HepG2 (cell line): ENCODE measurements around the gene TMEM190. TPM values are rescaled to one million over a fixed set of nuclear protein-coding genes. Genes with fewer than 3 reads are reported as not detected.

ENCODE experiments used
- HOXA3 ChIP-seq: sonication (generic); formaldehyde crosslinking; IDR thresholded peaks from 2 replicates; pipeline ENCODE4 v1.5.0; 2020; ENCODE audit warnings: missing genetic modification reagents
- KLF16 ChIP-seq, 2 experiments: sonication (generic) in 1 of 2; formaldehyde crosslinking in 1 of 2; IDR thresholded peaks; 2 replicates each; pipeline versions ENCODE4 v1.6.1 to v1.8.0; 2016 to 2023; ENCODE audit warnings: missing genetic modification reagents in 2 of 2, missing compliant biosample characterization in 1 of 2
- MED1 ChIP-seq: sonication (generic); formaldehyde crosslinking; IDR thresholded peaks from 2 replicates; pipeline ENCODE4 v1.4.0; 2020; ENCODE audit warnings: missing genetic modification reagents
- MYC ChIP-seq: sonication (generic); formaldehyde crosslinking; IDR thresholded peaks from 2 replicates; pipeline ENCODE4 v1.9.0; 2021; ENCODE audit warnings: missing genetic modification reagents, borderline replicate concordance
- SALL2 ChIP-seq: sonication (generic); formaldehyde crosslinking; IDR thresholded peaks from 2 replicates; pipeline ENCODE4 v1.8.1; 2023; ENCODE audit warnings: mild to moderate bottlenecking, missing genetic modification reagents, inconsistent platforms
- ZNF331 ChIP-seq: sonication (generic); formaldehyde crosslinking; IDR thresholded peaks from 2 replicates; pipeline ENCODE4 v1.4.0; 2020; ENCODE audit warnings: missing genetic modification reagents
- polyA plus RNA-seq, 8 experiments: library from polyadenylated mRNA; depleted of rRNA in 3 of 8; stranded (reverse) in 7 of 8; unstranded in 1 of 8; fragments of >200 nt; fragmentation: Illumina TruSeq in 4 of 8; extraction: Trizol in 4 of 8; gene quantifications; 2 replicates each; pipeline versions ENCODE4 v1.2.1 to v1.2.3, GENCODE V29; 2011 to 2016; ENCODE audit warnings: low read depth in 4 of 8, missing spikeins in 1 of 8, mixed read lengths in 1 of 8; ENCODE audit not compliant: insufficient read depth in 1 of 8
- total RNA-seq, 5 experiments: library from RNA; depleted of rRNA; stranded (reverse); fragments of >200 nt; fragmentation: Illumina TruSeq; extraction: Trizol; gene quantifications; 2 replicates each; pipeline ENCODE4 v1.2.3, GENCODE V29; 2016; ENCODE audit warnings: low read depth in 1 of 5
- TF ChIP-seq, protein P1 (sequence below): sonication (generic); formaldehyde crosslinking; IDR thresholded peaks from 2 replicates; pipeline ENCODE4 v1.5.1; 2020; ENCODE audit warnings: mild to moderate bottlenecking, missing genetic modification reagents, borderline replicate concordance
- TF ChIP-seq, protein P2 (sequence below): sonication (generic); formaldehyde crosslinking; IDR thresholded peaks from 2 replicates; pipeline ENCODE4 v1.5.1; 2020; ENCODE audit warnings: mild to moderate bottlenecking, moderate library complexity, missing genetic modification reagents
- TF ChIP-seq, protein P3 (sequence below): sonication (generic); formaldehyde crosslinking; IDR thresholded peaks from 2 replicates; pipeline ENCODE4 v1.4.0; 2020; ENCODE audit warnings: missing genetic modification reagents
- TF ChIP-seq, protein P4 (sequence below): sonication (generic); formaldehyde crosslinking; IDR thresholded peaks from 2 replicates; pipeline ENCODE4 v1.4.0; 2020; ENCODE audit warnings: mild to moderate bottlenecking, missing genetic modification reagents
- TF ChIP-seq, protein P5 (sequence below): sonication (generic); formaldehyde crosslinking; IDR thresholded peaks from 2 replicates; pipeline ENCODE4; 2020; ENCODE audit warnings: missing genetic modification reagents, mild to moderate bottlenecking, borderline replicate concordance
- TF ChIP-seq, protein P6 (sequence below): IDR thresholded peaks from 2 replicates; pipeline ENCODE4 v1.6.1; 2018; ENCODE audit warnings: missing genetic modification reagents

TMEM190 gene
- total and polyA plus RNA-seq, 2 of the 13 experiments (the other 11 are each of a cell fraction or from before 2014, with no cell fraction given), result 0.35 to 0.83 TPM

DNA sequence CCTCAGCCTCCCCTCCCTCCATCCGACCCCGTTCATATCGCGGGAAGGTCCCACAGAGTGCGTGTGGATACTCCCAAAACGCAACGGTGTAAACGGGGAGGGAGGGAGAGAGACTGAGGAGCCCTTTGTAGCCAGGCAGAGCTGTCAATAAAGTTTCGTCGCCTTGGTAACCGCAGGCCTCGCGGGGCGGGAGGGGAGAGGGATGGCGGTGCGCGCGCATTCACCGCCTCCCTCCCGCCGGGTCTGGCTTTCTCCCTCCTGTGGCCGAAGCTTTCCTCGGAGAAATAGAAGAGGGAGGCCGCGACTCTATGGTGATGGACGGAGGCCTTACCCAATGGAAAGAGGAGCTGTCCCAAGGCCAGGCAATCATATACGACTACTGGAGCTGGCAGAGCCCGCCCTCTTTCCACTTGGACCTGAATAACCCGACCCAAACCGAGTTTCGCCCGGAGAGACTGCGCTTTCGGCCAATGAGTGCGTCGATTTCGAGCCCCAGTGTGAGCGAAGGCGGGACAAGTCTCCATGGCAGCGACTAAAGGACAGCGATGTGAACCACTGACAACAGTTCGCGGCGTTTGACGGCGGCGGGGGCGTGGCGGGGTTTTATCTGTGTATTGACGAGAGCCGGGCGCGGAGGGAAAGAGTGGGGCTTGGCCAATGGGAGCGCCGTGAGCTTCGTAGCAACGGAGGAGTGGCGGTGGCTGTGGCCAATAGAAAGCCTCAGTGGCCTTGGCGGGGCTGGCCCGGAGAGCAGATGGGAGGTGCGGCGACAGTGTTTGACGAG, 37.3 kb upstream of the TMEM190 start, which contains the start of gene KMT5C (continued):
- TF ChIP-seq, protein P1, sequence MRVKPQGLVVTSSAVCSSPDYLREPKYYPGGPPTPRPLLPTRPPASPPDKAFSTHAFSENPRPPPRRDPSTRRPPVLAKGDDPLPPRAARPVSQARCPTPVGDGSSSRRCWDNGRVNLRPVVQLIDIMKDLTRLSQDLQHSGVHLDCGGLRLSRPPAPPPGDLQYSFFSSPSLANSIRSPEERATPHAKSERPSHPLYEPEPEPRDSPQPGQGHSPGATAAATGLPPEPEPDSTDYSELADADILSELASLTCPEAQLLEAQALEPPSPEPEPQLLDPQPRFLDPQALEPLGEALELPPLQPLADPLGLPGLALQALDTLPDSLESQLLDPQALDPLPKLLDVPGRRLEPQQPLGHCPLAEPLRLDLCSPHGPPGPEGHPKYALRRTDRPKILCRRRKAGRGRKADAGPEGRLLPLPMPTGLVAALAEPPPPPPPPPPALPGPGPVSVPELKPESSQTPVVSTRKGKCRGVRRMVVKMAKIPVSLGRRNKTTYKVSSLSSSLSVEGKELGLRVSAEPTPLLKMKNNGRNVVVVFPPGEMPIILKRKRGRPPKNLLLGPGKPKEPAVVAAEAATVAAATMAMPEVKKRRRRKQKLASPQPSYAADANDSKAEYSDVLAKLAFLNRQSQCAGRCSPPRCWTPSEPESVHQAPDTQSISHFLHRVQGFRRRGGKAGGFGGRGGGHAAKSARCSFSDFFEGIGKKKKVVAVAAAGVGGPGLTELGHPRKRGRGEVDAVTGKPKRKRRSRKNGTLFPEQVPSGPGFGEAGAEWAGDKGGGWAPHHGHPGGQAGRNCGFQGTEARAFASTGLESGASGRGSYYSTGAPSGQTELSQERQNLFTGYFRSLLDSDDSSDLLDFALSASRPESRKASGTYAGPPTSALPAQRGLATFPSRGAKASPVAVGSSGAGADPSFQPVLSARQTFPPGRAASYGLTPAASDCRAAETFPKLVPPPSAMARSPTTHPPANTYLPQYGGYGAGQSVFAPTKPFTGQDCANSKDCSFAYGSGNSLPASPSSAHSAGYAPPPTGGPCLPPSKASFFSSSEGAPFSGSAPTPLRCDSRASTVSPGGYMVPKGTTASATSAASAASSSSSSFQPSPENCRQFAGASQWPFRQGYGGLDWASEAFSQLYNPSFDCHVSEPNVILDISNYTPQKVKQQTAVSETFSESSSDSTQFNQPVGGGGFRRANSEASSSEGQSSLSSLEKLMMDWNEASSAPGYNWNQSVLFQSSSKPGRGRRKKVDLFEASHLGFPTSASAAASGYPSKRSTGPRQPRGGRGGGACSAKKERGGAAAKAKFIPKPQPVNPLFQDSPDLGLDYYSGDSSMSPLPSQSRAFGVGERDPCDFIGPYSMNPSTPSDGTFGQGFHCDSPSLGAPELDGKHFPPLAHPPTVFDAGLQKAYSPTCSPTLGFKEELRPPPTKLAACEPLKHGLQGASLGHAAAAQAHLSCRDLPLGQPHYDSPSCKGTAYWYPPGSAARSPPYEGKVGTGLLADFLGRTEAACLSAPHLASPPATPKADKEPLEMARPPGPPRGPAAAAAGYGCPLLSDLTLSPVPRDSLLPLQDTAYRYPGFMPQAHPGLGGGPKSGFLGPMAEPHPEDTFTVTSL, result no peak
- TF ChIP-seq KLF16 (CRISPR knock-in tag; IDR thresholded peaks at IDR 0.05) (0 out of 4 replicates have a peak, but pooled peaks of 1 of the 2 experiments have one; percentile 32), ZNF331 (CRISPR knock-in tag) (no peak), SALL2 (CRISPR knock-in tag) (no peak), HOXA3 (CRISPR knock-in tag) (peak; percentile 51; the same call in 1 of the 2 replicates), MYC (CRISPR knock-in tag) (peak; percentile 42; the same call in 1 of the 2 replicates), MED1 (peak; percentile 7; the same call in 1 of the 2 replicates)
- TF ChIP-seq, protein P2, sequence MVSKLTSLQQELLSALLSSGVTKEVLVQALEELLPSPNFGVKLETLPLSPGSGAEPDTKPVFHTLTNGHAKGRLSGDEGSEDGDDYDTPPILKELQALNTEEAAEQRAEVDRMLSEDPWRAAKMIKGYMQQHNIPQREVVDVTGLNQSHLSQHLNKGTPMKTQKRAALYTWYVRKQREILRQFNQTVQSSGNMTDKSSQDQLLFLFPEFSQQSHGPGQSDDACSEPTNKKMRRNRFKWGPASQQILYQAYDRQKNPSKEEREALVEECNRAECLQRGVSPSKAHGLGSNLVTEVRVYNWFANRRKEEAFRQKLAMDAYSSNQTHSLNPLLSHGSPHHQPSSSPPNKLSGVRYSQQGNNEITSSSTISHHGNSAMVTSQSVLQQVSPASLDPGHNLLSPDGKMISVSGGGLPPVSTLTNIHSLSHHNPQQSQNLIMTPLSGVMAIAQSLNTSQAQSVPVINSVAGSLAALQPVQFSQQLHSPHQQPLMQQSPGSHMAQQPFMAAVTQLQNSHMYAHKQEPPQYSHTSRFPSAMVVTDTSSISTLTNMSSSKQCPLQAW, result no peak
- TF ChIP-seq, protein P3, sequence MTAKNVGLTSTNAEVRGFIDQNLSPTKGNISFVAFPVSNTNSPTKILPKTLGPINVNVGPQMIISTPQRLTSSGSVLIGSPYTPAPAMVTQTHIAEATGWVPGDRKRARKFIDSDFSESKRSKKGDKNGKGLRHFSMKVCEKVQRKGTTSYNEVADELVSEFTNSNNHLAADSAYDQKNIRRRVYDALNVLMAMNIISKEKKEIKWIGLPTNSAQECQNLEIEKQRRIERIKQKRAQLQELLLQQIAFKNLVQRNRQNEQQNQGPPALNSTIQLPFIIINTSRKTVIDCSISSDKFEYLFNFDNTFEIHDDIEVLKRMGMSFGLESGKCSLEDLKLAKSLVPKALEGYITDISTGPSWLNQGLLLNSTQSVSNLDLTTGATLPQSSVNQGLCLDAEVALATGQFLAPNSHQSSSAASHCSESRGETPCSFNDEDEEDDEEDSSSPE, result peak; percentile 84
- TF ChIP-seq, protein P4, sequence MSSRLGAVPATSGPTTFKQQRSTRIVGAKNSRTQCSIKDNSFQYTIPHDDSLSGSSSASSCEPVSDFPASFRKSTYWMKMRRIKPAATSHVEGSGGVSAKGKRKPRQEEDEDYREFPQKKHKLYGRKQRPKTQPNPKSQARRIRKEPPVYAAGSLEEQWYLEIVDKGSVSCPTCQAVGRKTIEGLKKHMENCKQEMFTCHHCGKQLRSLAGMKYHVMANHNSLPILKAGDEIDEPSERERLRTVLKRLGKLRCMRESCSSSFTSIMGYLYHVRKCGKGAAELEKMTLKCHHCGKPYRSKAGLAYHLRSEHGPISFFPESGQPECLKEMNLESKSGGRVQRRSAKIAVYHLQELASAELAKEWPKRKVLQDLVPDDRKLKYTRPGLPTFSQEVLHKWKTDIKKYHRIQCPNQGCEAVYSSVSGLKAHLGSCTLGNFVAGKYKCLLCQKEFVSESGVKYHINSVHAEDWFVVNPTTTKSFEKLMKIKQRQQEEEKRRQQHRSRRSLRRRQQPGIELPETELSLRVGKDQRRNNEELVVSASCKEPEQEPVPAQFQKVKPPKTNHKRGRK (CRISPR knock-in tag), result no peak
- TF ChIP-seq, protein P5, sequence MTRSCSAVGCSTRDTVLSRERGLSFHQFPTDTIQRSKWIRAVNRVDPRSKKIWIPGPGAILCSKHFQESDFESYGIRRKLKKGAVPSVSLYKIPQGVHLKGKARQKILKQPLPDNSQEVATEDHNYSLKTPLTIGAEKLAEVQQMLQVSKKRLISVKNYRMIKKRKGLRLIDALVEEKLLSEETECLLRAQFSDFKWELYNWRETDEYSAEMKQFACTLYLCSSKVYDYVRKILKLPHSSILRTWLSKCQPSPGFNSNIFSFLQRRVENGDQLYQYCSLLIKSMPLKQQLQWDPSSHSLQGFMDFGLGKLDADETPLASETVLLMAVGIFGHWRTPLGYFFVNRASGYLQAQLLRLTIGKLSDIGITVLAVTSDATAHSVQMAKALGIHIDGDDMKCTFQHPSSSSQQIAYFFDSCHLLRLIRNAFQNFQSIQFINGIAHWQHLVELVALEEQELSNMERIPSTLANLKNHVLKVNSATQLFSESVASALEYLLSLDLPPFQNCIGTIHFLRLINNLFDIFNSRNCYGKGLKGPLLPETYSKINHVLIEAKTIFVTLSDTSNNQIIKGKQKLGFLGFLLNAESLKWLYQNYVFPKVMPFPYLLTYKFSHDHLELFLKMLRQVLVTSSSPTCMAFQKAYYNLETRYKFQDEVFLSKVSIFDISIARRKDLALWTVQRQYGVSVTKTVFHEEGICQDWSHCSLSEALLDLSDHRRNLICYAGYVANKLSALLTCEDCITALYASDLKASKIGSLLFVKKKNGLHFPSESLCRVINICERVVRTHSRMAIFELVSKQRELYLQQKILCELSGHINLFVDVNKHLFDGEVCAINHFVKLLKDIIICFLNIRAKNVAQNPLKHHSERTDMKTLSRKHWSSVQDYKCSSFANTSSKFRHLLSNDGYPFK (CRISPR knock-in tag), result no peak
- TF ChIP-seq, protein P6, sequence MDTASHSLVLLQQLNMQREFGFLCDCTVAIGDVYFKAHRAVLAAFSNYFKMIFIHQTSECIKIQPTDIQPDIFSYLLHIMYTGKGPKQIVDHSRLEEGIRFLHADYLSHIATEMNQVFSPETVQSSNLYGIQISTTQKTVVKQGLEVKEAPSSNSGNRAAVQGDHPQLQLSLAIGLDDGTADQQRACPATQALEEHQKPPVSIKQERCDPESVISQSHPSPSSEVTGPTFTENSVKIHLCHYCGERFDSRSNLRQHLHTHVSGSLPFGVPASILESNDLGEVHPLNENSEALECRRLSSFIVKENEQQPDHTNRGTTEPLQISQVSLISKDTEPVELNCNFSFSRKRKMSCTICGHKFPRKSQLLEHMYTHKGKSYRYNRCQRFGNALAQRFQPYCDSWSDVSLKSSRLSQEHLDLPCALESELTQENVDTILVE (CRISPR knock-in tag), result peak; percentile 44; the same call in 1 of the 2 replicates
